ENCODE measurements around the gene GMCL1. TPM values are rescaled to one million over a fixed set of nuclear protein-coding genes. Genes with fewer than 3 reads are reported as not detected.

Gene GMCL1, protein sequence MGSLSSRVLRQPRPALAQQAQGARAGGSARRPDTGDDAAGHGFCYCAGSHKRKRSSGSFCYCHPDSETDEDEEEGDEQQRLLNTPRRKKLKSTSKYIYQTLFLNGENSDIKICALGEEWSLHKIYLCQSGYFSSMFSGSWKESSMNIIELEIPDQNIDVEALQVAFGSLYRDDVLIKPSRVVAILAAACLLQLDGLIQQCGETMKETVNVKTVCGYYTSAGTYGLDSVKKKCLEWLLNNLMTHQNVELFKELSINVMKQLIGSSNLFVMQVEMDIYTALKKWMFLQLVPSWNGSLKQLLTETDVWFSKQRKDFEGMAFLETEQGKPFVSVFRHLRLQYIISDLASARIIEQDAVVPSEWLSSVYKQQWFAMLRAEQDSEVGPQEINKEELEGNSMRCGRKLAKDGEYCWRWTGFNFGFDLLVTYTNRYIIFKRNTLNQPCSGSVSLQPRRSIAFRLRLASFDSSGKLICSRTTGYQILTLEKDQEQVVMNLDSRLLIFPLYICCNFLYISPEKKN
- 10 to 100 TPM; 14.2 to 16.1 TPM for total RNA-seq

DNA sequence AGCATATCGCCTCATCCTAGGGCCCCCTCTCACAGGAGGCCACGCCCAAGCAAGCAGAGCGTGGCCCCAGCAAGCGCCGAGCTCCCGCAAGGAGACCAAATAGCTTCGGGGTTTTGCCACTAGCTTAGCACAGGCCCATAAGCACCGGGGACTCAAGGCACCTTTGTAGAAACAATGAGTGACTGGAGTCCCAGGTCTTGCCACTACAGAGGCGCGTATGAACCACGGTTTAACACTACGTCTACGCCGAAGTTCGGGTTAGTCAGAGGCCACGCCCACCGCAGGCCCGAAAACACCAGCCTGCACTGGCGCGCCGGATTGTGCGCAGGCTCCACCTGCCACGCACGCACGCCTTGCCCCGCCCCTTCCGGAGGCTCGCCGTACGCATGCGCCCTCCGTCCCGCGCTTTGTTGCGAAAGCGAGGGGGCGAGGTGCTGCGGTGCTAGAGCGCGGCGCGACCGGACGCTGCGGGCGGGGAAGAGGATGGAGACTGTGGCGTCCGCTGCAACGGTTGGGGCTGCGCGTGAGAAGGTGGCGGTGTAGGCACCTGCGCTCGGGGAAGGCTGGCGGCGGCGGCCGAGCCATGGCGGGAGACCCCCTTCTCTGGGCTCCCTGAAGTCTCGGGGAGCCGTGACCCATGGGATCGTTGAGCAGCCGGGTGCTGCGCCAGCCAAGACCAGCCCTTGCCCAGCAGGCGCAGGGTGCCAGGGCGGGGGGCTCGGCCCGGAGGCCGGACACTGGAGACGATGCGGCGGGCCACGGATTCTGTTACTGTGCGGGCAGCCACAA, at the start of gene GMCL1:
GMCL1 (plus strand) TSS at position 405 of the 789 bp plus-strand sequence; CDS start at position 638, 233 bp downstream.
- H3K4me3 Mint-ChIP-seq: peak within 1 kb of the TSS; percentile 79
- peaks cover 41% of the 10 kb centered on the region for H3K4me1 Mint-ChIP-seq
- H3K27me3 Mint-ChIP-seq: no peaks in the 10 kb centered on the region
- no peaks in the 10 kb centered on the region for H3K9me3 Mint-ChIP-seq
- peak within 1 kb of the TSS; percentile 89 for H3K27ac Mint-ChIP-seq
- peak; percentile 99 for DNase-seq
- H3K36me3 Mint-ChIP-seq: peaks cover 23% of the 10 kb centered on the region

DNA sequence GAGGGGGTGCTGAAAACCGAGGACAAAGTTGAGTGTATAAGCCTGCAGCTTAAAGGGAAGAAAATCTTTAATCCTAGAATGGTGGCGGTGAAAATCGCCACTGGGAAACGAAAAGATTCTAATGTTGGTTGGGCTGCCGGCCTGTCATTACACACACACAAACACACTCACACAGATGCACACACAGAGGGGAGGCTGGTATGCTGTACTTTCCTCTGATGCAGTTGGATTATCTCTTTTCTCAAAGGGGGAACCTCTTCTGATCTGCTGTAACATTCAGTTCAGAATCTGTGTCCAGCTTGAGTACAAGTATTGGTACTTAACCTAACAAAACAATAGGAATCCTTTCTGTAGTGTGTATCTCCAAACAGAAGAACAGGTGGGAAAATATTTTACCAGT, 48.5 kb upstream of the GMCL1 start:
- Mint-ChIP-seq H3K9me3 (peaks cover 3% of the 10 kb centered on the region), H3K36me3 (peaks cover 2% of the 10 kb centered on the region), H3K27me3 (no peaks in the 10 kb centered on the region), H3K27ac (no peak overlapping the region), H3K4me3 (no peak overlapping the region), H3K4me1 (peaks cover 8% of the 10 kb centered on the region)
- no peak for DNase-seq

DNA sequence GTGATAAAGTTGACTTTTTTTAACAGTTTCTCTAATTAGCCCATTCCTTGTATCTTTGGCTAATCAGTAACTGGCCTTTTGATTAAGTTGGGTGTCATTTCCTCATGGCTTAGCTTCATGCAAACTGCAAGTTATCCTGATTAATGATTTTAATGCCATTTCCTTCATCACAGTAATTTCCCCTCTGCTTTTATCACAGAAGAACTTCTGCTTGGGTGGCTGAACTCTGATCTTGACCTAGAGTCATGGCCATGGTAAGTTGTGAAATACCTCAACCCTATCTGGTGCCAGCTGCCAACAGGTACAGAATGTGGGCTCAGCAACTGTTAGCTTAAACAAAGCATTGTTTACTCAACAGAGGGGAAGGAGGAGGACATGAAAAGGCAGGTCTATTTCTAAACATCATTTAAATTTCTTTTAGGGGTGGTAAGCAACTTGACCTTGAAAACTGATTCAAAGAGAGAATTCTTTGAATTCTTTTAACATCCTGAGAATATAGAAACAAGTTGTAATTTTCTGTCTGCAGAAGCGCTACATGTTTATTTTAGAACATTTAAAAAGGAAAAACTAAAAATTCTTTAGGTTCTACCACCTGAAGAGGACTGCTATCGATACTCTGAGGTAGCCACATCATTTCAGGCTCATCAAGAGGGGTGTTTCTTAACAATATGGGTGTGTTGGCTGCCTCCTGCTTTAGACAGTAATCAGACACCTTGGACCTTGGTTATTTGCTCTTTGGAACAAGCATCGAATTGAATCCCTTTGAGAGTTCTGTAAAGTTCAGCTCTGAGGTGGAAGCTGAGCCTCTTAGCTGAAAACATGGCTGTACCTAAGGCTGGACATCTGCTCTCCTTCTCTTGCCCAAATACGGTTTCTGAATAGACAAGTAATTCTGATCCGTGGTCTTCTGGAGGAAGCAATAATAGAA, 47.9 kb upstream of the GMCL1 start:
- H3K4me3 Mint-ChIP-seq: no peak overlapping the region
- H3K9me3 Mint-ChIP-seq: no peaks in the 10 kb centered on the region
- no peak for DNase-seq
- H3K27ac Mint-ChIP-seq: no peak overlapping the region
- no peaks in the 10 kb centered on the region for H3K27me3 Mint-ChIP-seq
- peaks cover 3% of the 10 kb centered on the region for H3K4me1 Mint-ChIP-seq
- no peaks in the 10 kb centered on the region for H3K36me3 Mint-ChIP-seq

DNA sequence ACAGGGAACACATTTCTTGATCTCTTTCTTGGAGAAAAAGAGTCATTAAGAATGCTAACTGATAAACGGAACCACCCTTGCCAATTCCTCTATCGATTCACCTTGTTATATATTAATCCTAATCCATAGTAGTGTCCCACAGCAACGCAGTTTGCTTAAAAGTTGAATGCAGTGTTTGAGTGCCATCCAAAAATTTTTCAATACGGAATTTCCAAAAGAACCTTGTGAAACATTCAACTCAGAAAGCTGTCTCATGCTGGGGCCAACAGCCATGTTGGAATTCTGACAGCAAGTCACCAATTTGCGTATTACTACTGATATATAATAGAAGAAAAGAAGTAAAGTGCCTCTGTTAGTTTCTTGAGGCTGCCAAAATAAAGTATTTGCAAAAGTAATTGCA, 45.2 kb upstream of the GMCL1 start:
- no peaks in the 10 kb centered on the region for H3K27me3 Mint-ChIP-seq

DNA sequence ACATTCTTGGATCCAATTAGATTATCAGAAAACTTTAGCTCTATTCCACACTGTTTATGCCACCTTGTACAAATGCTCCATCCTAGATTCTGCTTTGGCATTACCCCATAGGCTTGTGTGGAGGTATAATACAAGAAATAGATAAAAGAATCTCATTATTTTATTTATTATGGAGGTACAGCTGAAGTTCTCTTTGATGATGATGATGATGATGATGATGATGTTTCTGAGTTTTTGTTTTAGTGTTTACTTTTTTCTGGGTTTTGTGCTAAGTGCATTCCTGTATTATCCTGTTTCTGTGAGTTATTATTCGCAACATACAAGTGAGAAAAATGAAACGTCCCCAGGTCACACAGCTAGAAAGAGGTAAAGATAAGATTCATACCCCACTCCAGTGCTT, 44.1 kb upstream of the GMCL1 start:
- DNase-seq: no peak
- Mint-ChIP-seq H3K9me3 (no peaks in the 10 kb centered on the region), H3K4me3 (no peak overlapping the region), H3K4me1 (peaks cover 11% of the 10 kb centered on the region), H3K27ac (no peak overlapping the region), H3K36me3 (peaks cover 2% of the 10 kb centered on the region), H3K27me3 (no peaks in the 10 kb centered on the region)

More for the DNA sequence above, 45.2 kb upstream of the GMCL1 start:
- H3K36me3 Mint-ChIP-seq: peaks cover 2% of the 10 kb centered on the region
- no peak overlapping the region for H3K4me3 Mint-ChIP-seq
- no peaks in the 10 kb centered on the region for H3K9me3 Mint-ChIP-seq
- DNase-seq: no peak
- H3K27ac Mint-ChIP-seq: no peak overlapping the region
- peaks cover 3% of the 10 kb centered on the region for H3K4me1 Mint-ChIP-seq

DNA sequence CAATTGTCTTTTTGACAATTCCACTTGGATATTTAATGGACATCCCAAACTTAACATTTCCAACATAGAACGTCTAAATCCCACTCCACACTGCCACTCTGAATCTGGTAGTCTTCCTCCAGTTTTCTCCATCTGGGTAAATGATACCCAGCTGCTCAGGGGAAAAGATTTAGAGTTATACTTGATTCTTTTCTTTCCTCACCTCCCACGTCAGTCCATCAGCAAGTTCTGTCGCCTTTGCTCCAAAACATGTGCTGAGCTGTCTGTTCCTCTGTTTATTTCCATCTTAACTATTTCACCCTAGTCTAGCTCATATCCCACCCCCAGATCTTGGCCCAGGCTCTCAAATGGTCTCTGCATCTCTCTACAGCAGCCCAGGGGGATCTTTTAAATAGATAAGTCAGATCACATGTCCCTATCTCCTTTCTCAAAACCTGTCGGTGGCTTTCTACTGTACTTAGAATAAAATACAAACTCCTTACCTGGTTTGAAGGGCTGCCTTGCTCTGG, 43.4 kb upstream of the GMCL1 start:
- H3K4me3 Mint-ChIP-seq: no peak overlapping the region
- no peak overlapping the region for H3K27ac Mint-ChIP-seq
- H3K9me3 Mint-ChIP-seq: no peaks in the 10 kb centered on the region
- peaks cover 2% of the 10 kb centered on the region for H3K36me3 Mint-ChIP-seq
- no peaks in the 10 kb centered on the region for H3K27me3 Mint-ChIP-seq
- H3K4me1 Mint-ChIP-seq: peaks cover 14% of the 10 kb centered on the region
- DNase-seq: no peak

DNA sequence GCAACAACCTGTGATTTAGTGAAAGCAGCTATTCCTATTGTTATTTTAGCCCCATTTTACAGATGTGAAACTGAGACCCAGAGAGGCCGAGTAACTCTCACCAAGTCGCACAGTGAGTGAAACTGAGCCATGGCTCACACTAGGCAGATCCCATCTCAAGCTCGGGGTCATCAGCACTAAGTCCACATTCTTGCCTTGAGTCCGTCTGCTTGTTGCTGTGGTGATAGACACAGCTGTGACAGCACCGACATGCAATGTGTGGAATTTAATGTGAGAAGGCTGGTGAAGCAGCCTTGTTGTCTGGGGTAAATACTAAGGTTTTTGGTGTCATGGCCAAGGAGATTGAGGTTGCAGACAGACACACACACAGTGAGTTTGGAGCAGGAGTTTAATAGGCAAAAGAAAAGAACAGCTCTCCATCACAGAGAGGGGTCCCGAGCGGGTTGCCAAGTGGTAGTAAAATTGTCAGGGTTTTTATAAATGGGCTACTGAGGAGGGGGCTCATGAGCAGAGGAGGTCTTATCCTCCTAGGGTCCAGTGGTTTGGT, 40.2 kb upstream of the GMCL1 start:
- no peak for DNase-seq
- H3K4me3 Mint-ChIP-seq: no peak overlapping the region
- H3K27ac Mint-ChIP-seq: no peak overlapping the region
- H3K4me1 Mint-ChIP-seq: peaks cover 14% of the 10 kb centered on the region
- peaks cover 2% of the 10 kb centered on the region for H3K36me3 Mint-ChIP-seq
- H3K9me3 Mint-ChIP-seq: no peaks in the 10 kb centered on the region
- H3K27me3 Mint-ChIP-seq: no peaks in the 10 kb centered on the region

DNA sequence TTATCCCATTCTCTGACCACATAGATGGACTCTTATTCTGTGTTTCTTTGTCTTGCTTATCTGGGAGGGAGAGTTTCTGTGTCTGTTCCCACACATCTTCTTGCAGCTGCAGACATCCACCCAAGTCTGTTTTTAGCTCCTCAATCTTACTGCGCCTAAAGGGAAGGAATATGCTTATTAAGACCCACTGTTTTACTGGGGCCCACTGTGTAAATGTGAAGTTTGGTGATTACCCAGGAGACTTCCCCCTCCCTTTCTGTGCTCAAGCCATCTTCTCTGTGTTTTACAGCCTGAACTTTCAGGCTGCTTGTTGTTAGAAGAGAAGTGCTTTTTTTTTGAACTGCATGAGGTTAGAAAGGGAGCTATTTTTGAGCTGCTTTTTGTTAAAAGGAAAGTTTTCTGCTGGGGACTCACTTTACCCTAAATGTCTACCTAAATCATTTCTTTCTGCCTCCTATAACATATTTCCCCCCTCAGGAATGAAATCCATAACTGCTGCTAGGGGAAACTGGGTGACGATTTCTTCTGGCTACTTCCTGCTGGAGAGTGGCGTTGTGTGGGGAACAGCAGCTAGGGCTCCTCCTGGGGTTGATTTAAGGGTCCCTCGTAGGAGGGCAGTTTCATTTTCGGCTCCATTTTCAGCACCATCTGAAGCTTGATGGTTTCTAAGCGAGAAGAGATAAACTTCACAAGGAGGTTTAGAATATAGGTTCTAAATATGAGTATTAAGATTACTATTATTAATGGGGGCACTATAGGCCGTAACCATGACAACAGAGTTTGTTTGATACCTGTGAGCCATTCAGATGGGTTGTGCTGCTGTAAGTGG, 39.5 kb upstream of the GMCL1 start:
- no peak for DNase-seq
- H3K27me3 Mint-ChIP-seq: no peaks in the 10 kb centered on the region
- peaks cover 2% of the 10 kb centered on the region for H3K36me3 Mint-ChIP-seq
- peak overlapping the region; percentile 64 for H3K4me3 Mint-ChIP-seq
- no peak overlapping the region for H3K27ac Mint-ChIP-seq
- H3K9me3 Mint-ChIP-seq: no peaks in the 10 kb centered on the region
- peaks cover 14% of the 10 kb centered on the region for H3K4me1 Mint-ChIP-seq

DNA sequence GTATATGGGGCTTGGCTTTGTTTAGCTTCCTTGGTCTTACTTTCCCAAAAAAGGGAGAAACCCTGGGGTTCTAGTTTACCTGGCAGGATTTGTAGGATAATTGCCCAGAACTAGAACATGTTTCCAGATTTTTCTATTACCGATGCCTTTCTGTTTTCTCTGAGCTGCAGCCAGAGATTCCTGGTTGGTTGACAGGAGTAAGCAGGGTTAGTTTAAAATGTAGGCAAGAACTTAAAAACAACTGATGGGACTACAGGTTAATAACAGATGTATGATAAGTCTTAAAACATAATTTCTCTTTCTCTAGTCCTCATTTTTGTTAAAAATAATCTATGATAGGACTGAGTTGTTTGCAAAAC, 38.9 kb upstream of the GMCL1 start:
- peaks cover 14% of the 10 kb centered on the region for H3K4me1 Mint-ChIP-seq
- no peak overlapping the region for H3K4me3 Mint-ChIP-seq
- no peaks in the 10 kb centered on the region for H3K27me3 Mint-ChIP-seq
- no peak for DNase-seq
- H3K27ac Mint-ChIP-seq: no peak overlapping the region
- peaks cover 2% of the 10 kb centered on the region for H3K36me3 Mint-ChIP-seq
- H3K9me3 Mint-ChIP-seq: no peaks in the 10 kb centered on the region

DNA sequence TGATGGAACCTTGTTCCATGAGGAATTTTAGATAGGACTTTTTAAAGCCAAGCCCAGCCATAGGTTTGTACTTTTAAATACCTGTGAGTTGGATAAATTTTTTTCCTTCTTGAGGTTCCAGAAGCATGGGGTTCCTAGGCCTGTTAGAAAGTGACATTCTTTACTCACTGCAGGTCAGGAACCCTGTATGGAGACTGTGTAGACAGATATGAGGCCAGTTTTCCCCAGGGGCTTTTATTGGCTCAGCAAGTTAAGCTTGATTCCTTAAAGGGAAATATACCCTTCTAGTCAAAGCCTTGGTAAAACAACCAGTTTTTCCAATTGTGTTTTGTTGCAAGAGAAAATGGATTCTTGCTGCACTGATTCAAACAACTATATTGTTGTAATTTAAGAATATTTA, 38.4 kb upstream of the GMCL1 start:
- Mint-ChIP-seq H3K9me3 (no peaks in the 10 kb centered on the region), H3K27me3 (no peaks in the 10 kb centered on the region), H3K4me3 (no peak overlapping the region)

DNA sequence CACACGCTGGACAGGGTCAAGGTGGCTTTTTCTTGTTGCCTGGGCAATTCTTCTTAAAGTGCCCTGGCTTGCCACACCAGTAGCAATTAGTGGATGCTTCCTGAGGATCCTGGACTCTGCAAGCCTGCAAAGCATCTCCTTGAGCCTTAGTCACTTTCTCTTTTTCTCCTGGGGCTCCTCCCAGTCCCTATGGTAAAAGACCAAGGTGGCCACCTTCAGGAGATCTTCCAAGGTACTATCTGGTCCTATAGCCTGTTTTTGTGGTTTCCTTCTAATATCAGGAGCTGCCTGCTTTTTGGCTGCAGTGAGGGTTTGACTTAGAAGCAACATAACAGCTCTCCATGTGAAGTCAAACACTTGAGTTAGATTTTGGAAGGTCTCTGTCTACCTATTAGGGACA, 33.3 kb upstream of the GMCL1 start:
- H3K9me3 Mint-ChIP-seq: no peaks in the 10 kb centered on the region
- H3K27me3 Mint-ChIP-seq: peaks cover 3% of the 10 kb centered on the region
- H3K4me1 Mint-ChIP-seq: peaks cover 7% of the 10 kb centered on the region
- no peak for DNase-seq
- no peaks in the 10 kb centered on the region for H3K36me3 Mint-ChIP-seq
- no peak overlapping the region for H3K27ac Mint-ChIP-seq
- no peak overlapping the region for H3K4me3 Mint-ChIP-seq

More for the DNA sequence above, 38.4 kb upstream of the GMCL1 start:
- Mint-ChIP-seq H3K36me3 (peaks cover 2% of the 10 kb centered on the region), H3K27ac (no peak overlapping the region), H3K4me1 (peaks cover 14% of the 10 kb centered on the region)
- no peak for DNase-seq

DNA sequence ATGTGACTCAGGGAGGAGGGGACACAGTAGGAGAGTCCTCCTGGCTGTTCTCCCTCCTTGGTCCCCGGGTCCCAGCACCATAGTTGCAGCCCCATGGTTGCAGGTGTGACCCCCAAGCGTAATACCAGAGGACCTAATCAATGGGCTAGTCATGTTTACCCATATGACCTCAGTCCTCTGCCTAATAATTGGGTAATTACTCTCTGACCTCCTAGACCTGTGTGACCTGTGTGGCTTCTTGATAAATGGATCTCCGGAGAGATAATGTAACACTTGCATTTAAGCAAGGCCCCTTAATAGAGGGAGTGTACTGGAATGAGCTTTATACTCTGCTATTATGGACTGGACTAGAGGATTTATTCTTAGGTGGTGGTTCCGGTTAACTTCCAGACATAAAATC, 32.2 kb upstream of the GMCL1 start:
- no peak for DNase-seq
- Mint-ChIP-seq H3K4me1 (peaks cover 7% of the 10 kb centered on the region), H3K36me3 (no peaks in the 10 kb centered on the region), H3K27me3 (peaks cover 3% of the 10 kb centered on the region), H3K4me3 (no peak overlapping the region), H3K27ac (no peak overlapping the region), H3K9me3 (no peaks in the 10 kb centered on the region)

DNA sequence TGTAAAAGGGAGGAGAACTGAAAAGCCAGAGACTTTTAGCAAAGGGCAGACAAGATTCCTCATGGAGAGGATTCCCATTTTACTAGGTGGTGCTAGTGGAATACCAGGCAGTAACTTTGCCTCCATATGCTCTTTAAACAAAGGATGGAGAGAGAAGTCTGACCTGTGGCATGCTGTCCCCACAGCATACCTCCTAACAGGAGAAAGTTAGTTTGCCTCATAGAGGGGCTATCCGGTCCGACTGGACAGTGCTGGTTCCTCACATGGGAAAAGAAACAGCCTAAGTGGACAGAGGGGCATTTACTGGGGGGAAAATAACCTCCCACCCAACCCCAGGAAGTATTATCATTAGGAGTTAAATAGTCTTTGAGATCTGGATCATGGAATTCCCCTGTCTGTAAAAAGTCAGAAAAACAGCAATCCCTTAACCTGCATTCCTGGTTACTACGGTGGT, 31.6 kb upstream of the GMCL1 start:
- Mint-ChIP-seq H3K36me3 (no peaks in the 10 kb centered on the region), H3K4me1 (peaks cover 7% of the 10 kb centered on the region), H3K27ac (no peak overlapping the region), H3K4me3 (no peak overlapping the region), H3K27me3 (peaks cover 3% of the 10 kb centered on the region), H3K9me3 (no peaks in the 10 kb centered on the region)
- DNase-seq: no peak

All from activated naive CD8-positive, alpha-beta T cell treated with anti-CD3 and anti-CD28 coated beads for 36 hours (primary cell).